Measurements from ENCODE around the gene SPOCK1.

GRCh38 chr5:137336565-137337120 lies 162.5 kb downstream of the SPOCK1 start:
- TF ChIP-seq EZH2 (IDR thresholded peaks at IDR 0.05; ENCODE audit: insufficient read depth, poor library complexity, severe bottlenecking): no peak
- TF ChIP-seq EZH2phosphoT487 (IDR thresholded peaks at IDR 0.05; ENCODE audit: insufficient read depth, low read depth): no peak
